Neural cell (in vitro differentiated cells): ENCODE data around the gene IL18R1. TPM values are rescaled to one million over a fixed set of nuclear protein-coding genes. Genes with fewer than 3 reads are reported as not detected.

Source experiments
- H2AFZ ChIP-seq: fragments of 200-600, 300-800 bp; sonication (generic), shearing (Covaris generic); 2 replicates; pipeline ENCODE4 v1.6.0; 2014; ENCODE audit warnings: low read depth, mild to moderate bottlenecking, antibody characterized with exemption, low read length, moderate library complexity
- H3F3A ChIP-seq: fragments of 200-600 bp; shearing (Covaris generic); 2 replicates; pipeline ENCODE4 v1.6.1; 2016; ENCODE audit warnings: mild to moderate bottlenecking, moderate library complexity, mixed read lengths, antibody characterized with exemption, low read length; ENCODE audit not compliant: insufficient read depth, poor library complexity, severe bottlenecking
- H3K27ac ChIP-seq: fragments of 200-600, 300-800 bp; sonication (generic), shearing (Covaris generic); 2 replicates; pipeline ENCODE4 v1.5.1; 2014; ENCODE audit warnings: mild to moderate bottlenecking, low read length, moderate library complexity
- H3K27me3 ChIP-seq: fragments of 300-800, 200-600 bp; sonication (generic), shearing (Covaris generic); 2 replicates; pipeline ENCODE4 v1.6.0; 2014; ENCODE audit warnings: mild to moderate bottlenecking, low read depth, low read length, moderate library complexity; ENCODE audit not compliant: insufficient read depth
- H3K36me3 ChIP-seq: fragments of 300-800, 200-600 bp; sonication (generic), shearing (Covaris generic); 2 replicates; pipeline ENCODE4 v1.5.1; 2014; ENCODE audit warnings: mild to moderate bottlenecking, antibody characterized with exemption, low read length, moderate library complexity; ENCODE audit not compliant: insufficient read depth
- H3K4me2 ChIP-seq: fragments of 300-800, 200-600 bp; sonication (generic), shearing (Covaris generic); 2 replicates; pipeline ENCODE4 v1.6.0; 2014; ENCODE audit warnings: mild to moderate bottlenecking, low read length
- H3K4me3 ChIP-seq: fragments of 300-800, 200-600 bp; sonication (generic), shearing (Covaris generic); 2 replicates; pipeline ENCODE4 v1.5.1; 2014; ENCODE audit warnings: mild to moderate bottlenecking, low read length, moderate library complexity
- H3K79me2 ChIP-seq: fragments of 200-600 bp; shearing (Covaris generic); replicated peaks from 2 replicates; pipeline ENCODE4 v1.6.0; 2014; ENCODE audit warnings: mild to moderate bottlenecking, low read length, moderate library complexity; ENCODE audit not compliant: insufficient read depth
- H3K9ac ChIP-seq: fragments of 300-800, 200-600 bp; sonication (generic), shearing (Covaris generic); 2 replicates; pipeline ENCODE4 v1.6.1; 2016; ENCODE audit warnings: mild to moderate bottlenecking, low read length, mixed read lengths
- H3K9me2 ChIP-seq: fragments of 200-600 bp; shearing (Covaris generic); 2 replicates; pipeline ENCODE4 v1.6.1; 2016; ENCODE audit warnings: mild to moderate bottlenecking, low read length, mixed read lengths; ENCODE audit not compliant: insufficient read depth
- H3K9me3 ChIP-seq: fragments of 200-600, 300-800 bp; sonication (generic), shearing (Covaris generic); 2 replicates; pipeline ENCODE4 v1.6.1; 2016; ENCODE audit warnings: mild to moderate bottlenecking, mixed run types, low read length, moderate library complexity, mixed read lengths
- H4K20me1 ChIP-seq: fragments of 200-600 bp; shearing (Covaris generic); 2 replicates; pipeline ENCODE4 v1.6.1; 2016; ENCODE audit warnings: mild to moderate bottlenecking, mixed run types; ENCODE audit not compliant: insufficient read depth
- CTCF ChIP-seq: fragments of 450-650 bp; IDR thresholded peaks from 2 replicates; pipeline ENCODE4 v1.5.1; 2014; ENCODE audit warnings: antibody characterized with exemption, mild to moderate bottlenecking, moderate library complexity; ENCODE audit not compliant: poor library complexity, severe bottlenecking
- EP300 ChIP-seq: fragments of 450-650 bp; conservative IDR thresholded peaks from 2 replicates; pipeline ENCODE4 v1.6.1; 2014; ENCODE audit warnings: antibody characterized with exemption, mild to moderate bottlenecking, moderate library complexity; ENCODE audit not compliant: poor library complexity, severe bottlenecking
- EZH2 ChIP-seq: fragments of 200-600, 300-800 bp; shearing (Covaris generic), sonication (generic); IDR thresholded peaks from 2 replicates; pipeline ENCODE4 v1.6.1; 2014; ENCODE audit warnings: antibody characterized with exemption, low read length, borderline replicate concordance, mild to moderate bottlenecking; ENCODE audit not compliant: insufficient read depth, poor library complexity, severe bottlenecking
- MXI1 ChIP-seq: fragments of 450-650 bp; conservative IDR thresholded peaks from 2 replicates; pipeline ENCODE4 v1.6.1; 2014; ENCODE audit warnings: antibody characterized with exemption, mild to moderate bottlenecking; ENCODE audit not compliant: poor library complexity, severe bottlenecking
- POLR2AphosphoS5 ChIP-seq: IDR thresholded peaks from 2 replicates; pipeline ENCODE4 v1.6.1; 2012
- RAD21 ChIP-seq: fragments of 450-650 bp; conservative IDR thresholded peaks from 2 replicates; pipeline ENCODE4 v1.6.1; 2014; ENCODE audit warnings: antibody characterized with exemption, mild to moderate bottlenecking, moderate library complexity
- REST ChIP-seq: IDR thresholded peaks from 2 replicates; pipeline ENCODE4 v1.6.1; 2012; ENCODE audit warnings: borderline replicate concordance
- SMC3 ChIP-seq: fragments of 450-650 bp; conservative IDR thresholded peaks from 2 replicates; pipeline ENCODE4 v1.6.1; 2014; ENCODE audit warnings: antibody characterized with exemption, mild to moderate bottlenecking, moderate library complexity; ENCODE audit not compliant: poor library complexity
- TAF1 ChIP-seq: IDR thresholded peaks from 2 replicates; pipeline ENCODE4 v1.6.1; 2012; ENCODE audit warnings: low read depth
- polyA plus RNA-seq: library from polyadenylated mRNA; depleted of rRNA; stranded (reverse); fragments of >200 nt; gene quantifications from 2 replicates; pipeline ENCODE4 v1.2.3, GENCODE V29; 2014

The IL18R1 gene
- polyA plus RNA-seq, 1 donor from 2014 or later: 0.09 TPM

GRCh38 chr2:102310964-102311640, 44.5 kb upstream of the IL18R1 start, which contains the start of gene IL1RL1:
IL1RL1 (plus strand) TSS chr2:102311563; CDS start chr2:102338265, 26,702 bp downstream.
- Histone ChIP-seq H3K4me2 (no peak within 1 kb of the TSS), H3K4me3 (no peak within 1 kb of the TSS), H3K9ac (no peak within 1 kb of the TSS), H3K36me3 (no peaks in the 10 kb centered on the region), H3K9me3 (no peaks in the 10 kb centered on the region), H3K27me3 (no peaks in the 10 kb centered on the region), H3K9me2 (no peaks in the 10 kb centered on the region), H3K79me2 (no peaks in the 10 kb centered on the region), H3F3A (no peaks in the 10 kb centered on the region), H4K20me1 (no peaks in the 10 kb centered on the region), H3K27ac (no peak within 1 kb of the TSS), H2AFZ (no peak within 1 kb of the TSS)
- no peak for TF ChIP-seq RAD21
- no peak for TF ChIP-seq CTCF
- no peak for TF ChIP-seq POLR2AphosphoS5
- TF ChIP-seq EZH2: no peak
- TF ChIP-seq SMC3: no peak
- TF ChIP-seq TAF1: no peak
- no peak for TF ChIP-seq REST
- TF ChIP-seq MXI1: no peak
- no peak for TF ChIP-seq EP300

GRCh38 chr2:102313025-102313424, 42.6 kb upstream of the IL18R1 start:
- TF ChIP-seq MXI1 (no peak), EP300 (no peak)
- Histone ChIP-seq H3K9ac (no peak overlapping the region), H3K4me3 (no peak overlapping the region), H3K27ac (no peak overlapping the region), H3K9me2 (no peaks in the 10 kb centered on the region), H3K27me3 (no peaks in the 10 kb centered on the region), H2AFZ (no peak overlapping the region), H3K79me2 (no peaks in the 10 kb centered on the region), H4K20me1 (no peaks in the 10 kb centered on the region), H3K4me2 (no peak overlapping the region), H3K9me3 (no peaks in the 10 kb centered on the region), H3F3A (no peaks in the 10 kb centered on the region), H3K36me3 (no peaks in the 10 kb centered on the region)
